A673 (cell line): ENCODE measurements around the gene VSTM4. TPM values are rescaled to one million over a fixed set of nuclear protein-coding genes. Genes with fewer than 3 reads are reported as not detected.

Experiments
- BruUV-seq: library from RNA; stranded (reverse); fragments of 400-500 nt; replicated peaks from 2 replicates; lab custom pipeline; 2021; lab: Mats Ljungman, UMichigan
- CTCF ChIA-PET: fragments of 300-600 bp; sonication (Branson Sonifier 250); formaldehyde crosslinking; loops from one replicate; lab custom pipeline; 2022; ENCODE audit warnings: antibody characterized with exemption; lab: Charles Lee
- POLR2A ChIA-PET: fragments of 300-600 bp; sonication (Branson Sonifier 250); formaldehyde crosslinking; loops from one replicate; lab custom pipeline; 2022; ENCODE audit warnings: antibody characterized with exemption; ENCODE audit not compliant: low non-redundant PET; lab: Charles Lee
- DNase-seq: peaks from one replicate; pipeline ENCODE4 v3.0.0-alpha.2; 2015; ENCODE audit warnings: low spot score
- H3K27ac ChIP-seq: fragments of 200-600 bp; sonication (generic); 2 replicates; pipeline ENCODE4 v1.5.1; 2016; ENCODE audit warnings: mixed run types, low read depth, mild to moderate bottlenecking, mixed read lengths, antibody characterized with exemption, low read length; ENCODE audit not compliant: poor library complexity, severe bottlenecking
- H3K27me3 ChIP-seq: fragments of 200-600 bp; sonication (generic); replicated peaks from 2 replicates; pipeline ENCODE4 v1.6.1; 2017; ENCODE audit warnings: mixed run types, low read depth, mild to moderate bottlenecking, mixed read lengths, antibody characterized with exemption, low read length; ENCODE audit not compliant: insufficient read depth, poor library complexity
- H3K36me3 ChIP-seq: fragments of 200-600 bp; sonication (generic); 2 replicates; pipeline ENCODE4 v1.6.1; 2016; ENCODE audit warnings: mixed run types, mild to moderate bottlenecking, mixed read lengths, antibody characterized with exemption, low read length; ENCODE audit not compliant: insufficient read depth, poor library complexity, severe bottlenecking
- H3K4me1 ChIP-seq: fragments of 200-600 bp; sonication (generic); 2 replicates; pipeline ENCODE4 v1.6.1; 2017; ENCODE audit warnings: mixed run types, mild to moderate bottlenecking, mixed read lengths, antibody characterized with exemption, low read length; ENCODE audit not compliant: insufficient read depth, poor library complexity, severe bottlenecking
- H3K4me3 ChIP-seq: fragments of 200-600 bp; sonication (generic); 2 replicates; pipeline ENCODE4 v1.5.1; 2016; ENCODE audit warnings: low read depth, mixed run types, mild to moderate bottlenecking, mixed read lengths, low read length; ENCODE audit not compliant: poor library complexity, severe bottlenecking
- H3K9me3 ChIP-seq: fragments of 200-600 bp; sonication (generic); 2 replicates; pipeline ENCODE4 v1.6.1; 2016; ENCODE audit warnings: mixed run types, low read depth, mild to moderate bottlenecking, mixed read lengths, antibody characterized with exemption, low read length; ENCODE audit not compliant: poor library complexity, severe bottlenecking
- CTCF ChIP-seq: fragments of 300-800, 200-600 bp; sonication (generic); conservative IDR thresholded peaks from 2 replicates; pipeline ENCODE4 v1.5.1; 2017; ENCODE audit warnings: low read depth, mild to moderate bottlenecking, antibody characterized with exemption, low read length, moderate library complexity, mixed read lengths
- EZH2 ChIP-seq: fragments of 200-600 bp; sonication (generic); IDR thresholded peaks from 2 replicates; pipeline ENCODE4 v1.6.1; 2017; ENCODE audit warnings: borderline replicate concordance, low read depth, mild to moderate bottlenecking, mixed read lengths, antibody characterized with exemption, low read length; ENCODE audit not compliant: poor library complexity, severe bottlenecking
- intact Hi-C: fragments of 100-400 bp; cut with micrococcal nuclease; formaldehyde crosslinking; loops from one replicate; pipeline ENCODE4 v1.10.0; 2022; ENCODE audit not compliant: unreplicated experiment
- total RNA-seq: library from RNA; stranded (reverse); gene quantifications from 2 replicates; pipeline ENCODE4 v1.2.3, GENCODE V29; 2021

VSTM4 gene
- total RNA-seq, 1 experiment from 2014 or later = 0.11 TPM

DNA sequence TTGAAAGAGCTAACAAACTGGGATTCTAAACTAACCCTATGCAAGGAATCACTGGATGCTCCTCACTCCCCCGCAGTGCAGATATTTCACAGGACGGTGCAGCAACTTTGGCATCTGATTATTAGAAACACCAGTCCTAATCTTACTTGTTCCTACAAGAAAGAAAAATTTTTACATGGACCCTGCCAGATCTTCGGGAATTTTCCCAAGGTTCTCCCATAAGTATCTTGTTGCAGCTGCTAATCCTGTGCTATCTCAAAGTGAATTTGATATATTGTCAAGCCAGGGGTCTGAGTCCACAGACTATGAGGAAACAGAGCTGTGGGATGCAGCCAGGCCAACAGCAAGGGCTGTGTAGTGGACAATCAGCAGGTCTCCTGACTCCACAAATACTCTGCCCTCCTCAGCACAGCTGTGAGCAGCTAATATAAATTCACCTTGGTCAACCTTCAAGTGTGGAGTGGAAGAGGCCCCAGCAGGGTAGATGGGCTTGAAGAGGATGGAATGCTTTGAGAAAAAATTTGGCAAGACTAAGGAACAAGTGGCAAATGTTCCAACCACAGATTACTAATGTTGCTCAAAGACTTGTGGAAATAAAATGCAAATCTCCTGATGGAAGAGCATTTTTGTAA lies 25.6 kb downstream of the VSTM4 start:
- POLR2A ChIA-PET = no interaction called here
- intact Hi-C loops = no loop called here
- Histone ChIP-seq H3K4me1 (no peaks in the 10 kb centered on the region), H3K4me3 (no peak overlapping the region), H3K9me3 (no peaks in the 10 kb centered on the region), H3K36me3 (no peaks in the 10 kb centered on the region), H3K27ac (no peak overlapping the region), H3K27me3 (no peaks in the 10 kb centered on the region)
- no peak for DNase-seq
- TF ChIP-seq CTCF = no peak
- TF ChIP-seq EZH2 = no peak
- BruUV-seq = no TSS peak
- CTCF ChIA-PET = no interaction called here

DNA sequence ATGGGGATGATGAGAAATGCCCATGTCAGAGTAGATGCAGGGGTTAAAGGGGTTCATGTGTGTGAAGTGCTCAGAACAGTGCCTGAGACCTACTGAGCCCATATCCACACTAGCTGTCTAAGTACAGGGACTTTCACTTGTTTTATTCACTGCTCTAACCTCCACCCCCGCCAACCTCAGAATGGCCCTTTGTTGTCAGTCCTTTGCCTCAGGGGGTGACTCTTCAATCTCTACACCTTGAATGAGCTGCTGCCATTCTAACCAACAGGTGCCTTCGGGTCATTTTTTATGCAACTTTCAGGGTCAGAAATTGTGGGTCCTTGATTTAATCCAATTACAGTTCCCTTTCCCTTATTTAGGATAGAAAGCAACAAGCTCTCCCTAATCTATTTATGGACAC lies 26.2 kb downstream of the VSTM4 start:
- BruUV-seq = no TSS peak
- no peaks in the 10 kb centered on the region for H3K9me3 ChIP-seq
- ChIA-PET CTCF (no interaction called here), POLR2A (no interaction called here)
- intact Hi-C loops = no loop called here
- H3K4me3 ChIP-seq = no peak overlapping the region
- H3K4me1 ChIP-seq = no peaks in the 10 kb centered on the region
- H3K27ac ChIP-seq = no peak overlapping the region
- H3K27me3 ChIP-seq = no peaks in the 10 kb centered on the region
- DNase-seq = no peak
- no peak for TF ChIP-seq CTCF
- no peak for TF ChIP-seq EZH2
- H3K36me3 ChIP-seq = no peaks in the 10 kb centered on the region

DNA sequence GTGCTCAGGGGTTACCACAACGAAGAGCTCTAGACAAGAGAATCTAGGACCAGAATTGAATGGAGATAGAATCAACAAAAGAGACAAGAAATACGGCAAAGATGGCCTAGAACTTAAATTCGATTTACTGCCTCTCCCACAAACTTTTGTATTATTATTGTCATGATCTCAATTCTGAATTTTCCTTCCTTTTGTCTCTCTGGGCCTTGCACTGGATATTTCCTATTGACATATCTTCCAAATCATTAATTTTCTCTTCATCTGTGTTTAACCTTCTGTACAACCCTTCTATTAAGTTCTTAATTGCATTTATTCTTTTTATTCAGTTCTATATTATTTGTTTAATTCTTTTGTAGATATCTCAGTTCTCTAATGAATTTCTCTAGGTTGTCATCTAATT lies 28.4 kb downstream of the VSTM4 start:
- intact Hi-C loops = no loop called here
- POLR2A ChIA-PET = no interaction called here
- CTCF ChIA-PET = no interaction called here
- Histone ChIP-seq H3K27me3 (no peaks in the 10 kb centered on the region), H3K9me3 (no peaks in the 10 kb centered on the region), H3K4me1 (no peaks in the 10 kb centered on the region), H3K36me3 (no peaks in the 10 kb centered on the region), H3K4me3 (no peak overlapping the region), H3K27ac (no peak overlapping the region)
- BruUV-seq = no TSS peak
- TF ChIP-seq EZH2 (no peak), CTCF (no peak)
- DNase-seq = no peak
